Measurements from ENCODE around the gene AIG1.
"Not testable (repeated sequence)": the region's sequence is repeated elsewhere in the genome, so short reads cannot be mapped to it uniquely, and the experiment has no call there.

Gene AIG1

GRCh38 chr6:143139239-143139784 lies 78.6 kb downstream of the AIG1 start:
- H3K27ac ChIP-seq (ENCODE audit: low read length), result no peak overlapping the region
- H3K4me2 ChIP-seq (ENCODE audit: insufficient read depth, low read length), result no peak overlapping the region
- no peaks in the 10 kb centered on the region for H3K4me1 ChIP-seq (ENCODE audit: insufficient read depth, low read length)
- no peaks in the 10 kb centered on the region for H3K27me3 ChIP-seq (ENCODE audit: insufficient read depth, low read length, poor library complexity)
- H3K9ac ChIP-seq (ENCODE audit: low read depth, low read length), result no peak overlapping the region
- H2AFZ ChIP-seq (ENCODE audit: low read depth, low read length), result no peak overlapping the region
- no peak for ATAC-seq (ENCODE audit: insufficient read depth, low read depth)
- H3K79me2 ChIP-seq (ENCODE audit: insufficient read depth, low read length), result no peaks in the 10 kb centered on the region
- TF ChIP-seq, protein P1, sequence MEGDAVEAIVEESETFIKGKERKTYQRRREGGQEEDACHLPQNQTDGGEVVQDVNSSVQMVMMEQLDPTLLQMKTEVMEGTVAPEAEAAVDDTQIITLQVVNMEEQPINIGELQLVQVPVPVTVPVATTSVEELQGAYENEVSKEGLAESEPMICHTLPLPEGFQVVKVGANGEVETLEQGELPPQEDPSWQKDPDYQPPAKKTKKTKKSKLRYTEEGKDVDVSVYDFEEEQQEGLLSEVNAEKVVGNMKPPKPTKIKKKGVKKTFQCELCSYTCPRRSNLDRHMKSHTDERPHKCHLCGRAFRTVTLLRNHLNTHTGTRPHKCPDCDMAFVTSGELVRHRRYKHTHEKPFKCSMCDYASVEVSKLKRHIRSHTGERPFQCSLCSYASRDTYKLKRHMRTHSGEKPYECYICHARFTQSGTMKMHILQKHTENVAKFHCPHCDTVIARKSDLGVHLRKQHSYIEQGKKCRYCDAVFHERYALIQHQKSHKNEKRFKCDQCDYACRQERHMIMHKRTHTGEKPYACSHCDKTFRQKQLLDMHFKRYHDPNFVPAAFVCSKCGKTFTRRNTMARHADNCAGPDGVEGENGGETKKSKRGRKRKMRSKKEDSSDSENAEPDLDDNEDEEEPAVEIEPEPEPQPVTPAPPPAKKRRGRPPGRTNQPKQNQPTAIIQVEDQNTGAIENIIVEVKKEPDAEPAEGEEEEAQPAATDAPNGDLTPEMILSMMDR (IDR thresholded peaks at IDR 0.05; ENCODE audit: borderline replicate concordance, extremely low read depth, low read length, poor library complexity, severe bottlenecking), result no peak
- no peak for TF ChIP-seq EZH2 (IDR thresholded peaks at IDR 0.05; ENCODE audit: borderline replicate concordance, low read depth, low read length, severe bottlenecking)
- H3K4me3 ChIP-seq (ENCODE audit: low read depth in 1 of 2, low read length in 2 of 2), result no peak overlapping the region
- no peaks in the 10 kb centered on the region for H3K9me3 ChIP-seq (ENCODE audit: insufficient read depth, low read length, severe bottlenecking)
- DNase-seq, result no peak
- H4K20me1 ChIP-seq (ENCODE audit: insufficient read depth, low read length), result no peaks in the 10 kb centered on the region
- H3K36me3 ChIP-seq (ENCODE audit: insufficient read depth, low read length), result no peaks in the 10 kb centered on the region

- H3K36me3 ChIP-seq (ENCODE audit: insufficient read depth, low read length); H3K27me3 ChIP-seq (ENCODE audit: insufficient read depth, low read length, poor library complexity); H2AFZ ChIP-seq (ENCODE audit: low read depth, low read length); H3K9ac ChIP-seq (ENCODE audit: low read depth, low read length); H3K79me2 ChIP-seq (ENCODE audit: insufficient read depth, low read length); H3K4me3 ChIP-seq (ENCODE audit: low read depth in 1 of 2, low read length in 2 of 2); H4K20me1 ChIP-seq (ENCODE audit: insufficient read depth, low read length); ATAC-seq (ENCODE audit: insufficient read depth, low read depth); H3K4me1 ChIP-seq (ENCODE audit: insufficient read depth, low read length); DNase-seq; H3K4me2 ChIP-seq (ENCODE audit: insufficient read depth, low read length); H3K27ac ChIP-seq (ENCODE audit: low read length); H3K9me3 ChIP-seq (ENCODE audit: insufficient read depth, low read length, severe bottlenecking): not testable (repeated sequence)
Measured at GRCh38 chr6:143139884-143140283, 79.2 kb downstream of the AIG1 start.

DNA sequence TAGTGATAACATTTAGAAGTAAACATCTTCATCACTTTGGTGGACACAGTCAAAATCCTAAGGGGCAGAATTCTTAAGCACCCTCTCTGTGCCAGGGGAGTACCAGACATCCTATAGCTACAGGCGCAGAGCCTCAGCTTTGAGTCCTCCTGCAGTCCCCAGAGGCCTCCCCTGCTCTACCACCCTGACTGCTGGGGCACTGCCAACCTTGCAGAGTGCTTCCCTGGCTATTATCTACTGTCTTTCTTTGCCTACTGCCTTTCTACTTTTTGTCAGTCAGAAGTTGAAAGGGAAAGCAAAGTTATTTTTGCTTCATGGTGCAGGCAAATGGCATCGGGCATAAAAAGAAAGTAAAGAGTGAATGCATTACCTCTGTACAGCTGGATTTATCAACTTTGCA lies 80.1 kb downstream of the AIG1 start:
- peak; percentile 33; the same call in 1 of the 3 replicates for ATAC-seq (ENCODE audit: insufficient read depth, low read depth)
- no peak for DNase-seq
- no peak overlapping the region for H3K9ac ChIP-seq (ENCODE audit: low read depth, low read length)
- H3K9me3 ChIP-seq (ENCODE audit: insufficient read depth, low read length, severe bottlenecking), result no peaks in the 10 kb centered on the region
- no peaks in the 10 kb centered on the region for H3K36me3 ChIP-seq (ENCODE audit: insufficient read depth, low read length)
- H3K4me1 ChIP-seq (ENCODE audit: insufficient read depth, low read length), result no peaks in the 10 kb centered on the region
- no peak overlapping the region for H2AFZ ChIP-seq (ENCODE audit: low read depth, low read length)
- H4K20me1 ChIP-seq (ENCODE audit: insufficient read depth, low read length), result no peaks in the 10 kb centered on the region
- no peak overlapping the region for H3K27ac ChIP-seq (ENCODE audit: low read length)
- H3K4me3 ChIP-seq (ENCODE audit: low read depth in 1 of 2, low read length in 2 of 2), result no peak overlapping the region
- TF ChIP-seq, protein P1 (IDR thresholded peaks at IDR 0.05; ENCODE audit: borderline replicate concordance, extremely low read depth, low read length, poor library complexity, severe bottlenecking), result no peak
- TF ChIP-seq EZH2 (IDR thresholded peaks at IDR 0.05; ENCODE audit: borderline replicate concordance, low read depth, low read length, severe bottlenecking), result no peak
- H3K79me2 ChIP-seq (ENCODE audit: insufficient read depth, low read length), result no peaks in the 10 kb centered on the region
- H3K4me2 ChIP-seq (ENCODE audit: insufficient read depth, low read length), result no peak overlapping the region
- no peaks in the 10 kb centered on the region for H3K27me3 ChIP-seq (ENCODE audit: insufficient read depth, low read length, poor library complexity)

- no peaks in the 10 kb centered on the region for H3K27me3 ChIP-seq (ENCODE audit: insufficient read depth, low read length, poor library complexity)
- DNase-seq (no peak), ATAC-seq (ENCODE audit: insufficient read depth, low read depth) (no peak)
- TF ChIP-seq EZH2 (IDR thresholded peaks at IDR 0.05; ENCODE audit: borderline replicate concordance, low read depth, low read length, severe bottlenecking), result no peak
- TF ChIP-seq, protein P1 (IDR thresholded peaks at IDR 0.05; ENCODE audit: borderline replicate concordance, extremely low read depth, low read length, poor library complexity, severe bottlenecking), result no peak
- no peaks in the 10 kb centered on the region for H3K36me3 ChIP-seq (ENCODE audit: insufficient read depth, low read length)
- H3K4me2 ChIP-seq (ENCODE audit: insufficient read depth, low read length), result no peak overlapping the region
- H3K9me3 ChIP-seq (ENCODE audit: insufficient read depth, low read length, severe bottlenecking), result no peaks in the 10 kb centered on the region
- H3K79me2 ChIP-seq (ENCODE audit: insufficient read depth, low read length), result no peaks in the 10 kb centered on the region
- no peaks in the 10 kb centered on the region for H3K4me1 ChIP-seq (ENCODE audit: insufficient read depth, low read length)
- no peak overlapping the region for H2AFZ ChIP-seq (ENCODE audit: low read depth, low read length)
- H3K27ac ChIP-seq (ENCODE audit: low read length), result no peak overlapping the region
- H4K20me1 ChIP-seq (ENCODE audit: insufficient read depth, low read length), result no peaks in the 10 kb centered on the region
- no peak overlapping the region for H3K4me3 ChIP-seq (ENCODE audit: low read depth in 1 of 2, low read length in 2 of 2)
- no peak overlapping the region for H3K9ac ChIP-seq (ENCODE audit: low read depth, low read length)
Measured at GRCh38 chr6:143141442-143141841, 80.8 kb downstream of the AIG1 start.
